GM12892 (cell line): ENCODE data around the gene HS3ST3B1.

Source experiments
- POLR2A ChIP-seq: IDR thresholded peaks from 2 replicates; pipeline ENCODE4 v1.6.1; 2011; ENCODE audit warnings: low read depth, low read length, control low read depth
- POLR2AphosphoS5 ChIP-seq: IDR thresholded peaks from 2 replicates; pipeline ENCODE4 v1.6.1; 2011; ENCODE audit warnings: low read depth, low read length, control low read depth
- TAF1 ChIP-seq: IDR thresholded peaks from 2 replicates; pipeline ENCODE4 v1.6.1; 2011; ENCODE audit warnings: low read depth, mild to moderate bottlenecking, control low read depth, low read length, borderline replicate concordance

DNA sequence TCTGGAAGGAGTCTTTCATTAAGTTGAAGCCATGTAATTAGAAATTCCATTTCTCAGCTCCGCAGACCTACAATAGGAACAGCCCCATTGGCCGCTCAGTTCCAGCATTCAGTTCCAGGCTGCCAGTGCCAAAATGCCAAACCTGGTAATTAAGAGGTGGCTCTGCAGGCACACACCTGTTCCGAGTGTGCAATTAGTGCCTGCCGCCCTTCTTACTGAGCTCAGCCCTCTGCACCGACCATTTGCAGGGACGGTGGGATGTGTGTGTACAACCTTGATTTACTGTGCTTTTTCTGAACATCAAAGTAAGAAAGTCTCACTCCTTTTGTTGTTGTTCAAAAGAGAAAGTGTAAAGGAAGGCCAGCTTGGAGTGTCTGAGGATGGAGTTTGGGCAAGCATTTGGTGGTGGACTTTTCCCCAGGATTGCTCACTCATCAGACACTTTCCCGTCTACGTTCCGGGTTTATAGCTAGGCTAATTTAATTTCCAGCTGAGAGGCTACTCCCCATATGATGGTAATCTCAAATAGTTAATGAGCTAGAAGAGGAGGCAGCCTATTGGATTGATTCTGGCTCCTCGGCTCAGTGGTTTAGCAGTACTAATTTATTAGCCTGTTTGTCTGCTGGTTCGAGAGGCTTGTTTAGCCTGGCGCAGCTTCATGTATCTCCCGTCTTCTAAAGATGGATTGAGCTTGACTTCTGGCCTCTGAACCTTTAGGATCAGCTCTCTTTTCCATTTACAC, 20.0 kb downstream of the HS3ST3B1 start:
- no peak for TF ChIP-seq POLR2A
- no peak for TF ChIP-seq TAF1
- TF ChIP-seq POLR2AphosphoS5 = no peak
